RPMI7951 (cell line): ENCODE results near the gene P2RY14. TPM values are rescaled to one million over a fixed set of nuclear protein-coding genes. Genes with fewer than 3 reads are reported as not detected.

ENCODE experiments used
- DNase-seq: peaks from one replicate; pipeline ENCODE4 v3.0.0-alpha.2; 2012; ENCODE audit warnings: low read depth
- total RNA-seq: library from RNA; depleted of rRNA; stranded (reverse); fragments of >200 nt; shearing (Covaris generic); gene quantifications from 2 replicates; pipeline ENCODE4 v1.2.3, GENCODE V29; 2014; rRNA removed

P2RY14 gene
- total RNA-seq, 1 experiment from 2014 or later = not detected

DNA sequence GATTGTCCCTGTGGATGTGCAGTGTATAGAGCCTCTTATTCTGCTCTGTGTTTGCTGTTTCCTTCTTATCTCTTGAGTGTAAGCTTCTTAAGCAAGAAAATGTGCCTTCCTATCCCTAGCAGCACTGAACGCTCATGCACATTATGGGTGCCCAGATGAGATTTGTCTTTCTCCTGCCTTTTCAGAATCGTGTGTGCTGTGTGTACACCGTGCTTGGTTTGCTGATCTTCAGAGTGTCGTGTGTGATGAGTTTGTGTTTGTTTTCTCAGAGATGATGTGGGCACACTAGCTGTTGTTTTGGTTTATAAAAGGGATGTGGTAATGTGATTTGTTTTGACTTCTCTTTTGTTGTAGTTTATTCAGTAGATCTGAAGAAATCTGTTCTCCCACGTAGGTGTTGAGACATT is 95.1 kb downstream of the P2RY14 start:
- DNase-seq = no peak

DNA sequence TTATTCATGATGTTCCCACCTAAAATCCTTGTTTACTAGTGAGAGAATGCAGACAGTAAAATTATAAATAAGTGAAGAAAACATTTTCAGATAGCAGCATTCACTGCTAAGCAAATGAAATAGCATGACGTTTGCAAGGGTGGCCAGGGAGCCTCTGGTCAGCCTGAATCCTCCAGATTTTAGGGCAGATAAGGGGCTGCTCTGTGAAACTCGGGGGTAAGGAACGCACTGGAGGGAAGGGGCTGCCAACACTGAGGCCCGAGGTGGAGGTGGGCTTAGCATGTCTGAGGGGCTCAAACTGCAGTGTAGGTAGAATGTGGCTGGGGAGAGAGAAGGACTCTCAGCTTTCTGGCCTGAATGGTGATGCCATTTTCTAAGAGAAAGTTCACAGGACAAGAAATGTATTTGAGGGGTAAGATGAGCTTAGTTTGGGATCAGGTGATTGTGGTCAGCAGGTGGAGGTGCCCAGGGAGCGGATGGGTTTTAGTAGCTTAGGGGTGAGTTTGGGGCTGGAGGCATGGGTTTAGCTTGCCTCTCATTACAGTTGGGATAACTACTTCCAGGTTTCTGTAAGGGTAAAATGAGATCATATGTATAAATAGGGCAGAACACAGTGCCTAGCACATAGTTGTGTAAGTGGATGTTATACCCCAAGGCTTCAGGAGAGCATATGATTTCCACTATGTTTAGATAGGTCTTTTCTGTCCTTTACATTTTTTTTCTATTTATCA is 95.8 kb downstream of the P2RY14 start:
- no peak for DNase-seq

DNA sequence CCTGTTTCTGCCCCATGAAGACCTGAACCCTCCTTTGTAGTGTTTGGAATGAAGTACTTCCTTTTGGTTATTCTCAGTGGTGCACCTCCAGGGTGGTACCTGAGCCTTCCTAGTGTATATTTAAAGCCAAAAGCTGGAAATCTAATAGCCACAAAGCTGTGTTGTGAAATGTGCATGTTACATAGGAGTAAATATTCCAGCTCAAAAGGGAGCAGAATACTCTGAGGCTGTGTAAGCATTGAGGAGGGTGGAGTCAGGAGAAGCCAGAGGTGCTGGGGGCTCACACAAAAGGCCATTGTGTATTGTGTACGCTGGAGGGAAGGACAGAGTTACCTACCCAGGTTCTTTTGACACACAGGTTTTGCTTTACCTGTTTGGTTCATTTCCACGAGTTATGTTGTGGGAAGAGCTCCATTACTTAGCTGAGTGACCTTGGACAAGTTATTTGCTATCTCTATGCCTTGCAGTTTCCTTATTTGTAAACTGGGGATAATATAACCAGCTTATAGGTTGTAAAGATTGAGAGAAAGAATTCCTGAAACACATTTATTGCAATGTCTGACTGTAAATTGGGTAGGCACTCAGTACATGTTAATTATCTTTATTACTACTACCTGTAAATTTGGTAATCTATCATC is 100.0 kb downstream of the P2RY14 start:
- no peak for DNase-seq

DNA sequence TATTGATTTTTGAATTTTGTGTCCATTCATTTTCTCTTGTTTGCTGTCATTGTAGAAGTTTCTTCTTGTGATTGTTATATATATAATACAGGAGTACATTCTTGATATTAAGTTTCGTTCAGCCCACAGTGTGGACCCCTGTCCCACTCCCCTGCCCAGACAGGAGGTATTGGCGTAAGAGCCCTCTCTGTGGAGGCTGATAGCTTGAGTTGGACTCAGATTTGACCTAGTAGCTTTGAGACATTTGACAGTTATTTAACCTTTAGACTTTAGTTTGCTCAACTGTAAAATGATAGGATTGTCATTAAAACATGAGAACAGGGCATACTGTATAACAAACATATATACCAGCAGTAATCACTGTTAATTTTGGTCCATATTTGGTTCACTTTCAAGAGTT is 102.4 kb downstream of the P2RY14 start:
- DNase-seq = no peak

DNA sequence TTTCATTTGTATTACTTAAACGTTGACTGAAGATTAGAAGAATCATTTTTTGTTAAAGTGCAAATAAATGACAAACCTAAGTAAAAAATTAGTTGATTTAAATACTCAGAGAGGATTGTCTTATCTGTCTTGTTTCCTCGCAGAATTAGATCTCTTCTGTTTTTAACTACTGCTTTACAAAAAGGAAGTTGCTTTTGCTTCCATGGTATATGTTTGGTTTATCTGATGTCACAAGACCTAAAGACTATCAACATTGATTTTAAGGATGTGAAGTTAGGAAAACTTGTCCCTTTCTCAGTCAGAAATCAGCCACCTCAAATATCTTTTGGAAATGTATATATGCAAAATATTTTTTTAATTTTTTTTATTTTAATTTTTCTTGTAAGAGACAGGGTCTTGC is 104.0 kb downstream of the P2RY14 start:
- no peak for DNase-seq

DNA sequence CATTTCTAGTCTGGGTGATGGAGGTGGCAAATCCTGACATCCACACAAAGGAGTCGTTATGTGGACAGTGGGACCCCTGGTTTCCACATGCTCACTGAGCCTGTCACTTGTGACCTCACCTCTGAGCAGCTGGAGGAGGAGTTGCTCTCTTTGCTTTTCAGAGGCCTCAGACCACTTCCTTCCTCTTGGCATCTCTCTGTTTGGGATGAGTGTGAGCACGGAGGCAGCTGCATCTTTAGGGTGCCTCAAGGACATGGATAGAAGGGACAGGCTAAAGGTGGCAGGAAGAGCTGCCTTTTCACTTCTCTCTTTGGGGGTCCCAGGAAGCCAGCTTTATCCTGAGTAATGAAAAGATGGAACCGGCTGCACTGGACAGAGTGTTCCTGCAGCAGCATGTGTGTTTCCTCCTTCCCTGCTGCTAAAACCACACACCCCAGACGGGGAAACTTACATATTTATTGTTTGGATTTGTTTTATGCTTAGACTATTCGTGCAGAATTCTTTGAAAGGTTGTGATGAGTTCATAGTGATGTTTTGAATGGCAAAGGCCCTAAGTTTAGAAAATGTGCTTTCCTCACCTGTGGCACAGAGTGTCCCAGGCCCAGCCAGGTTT is 107.1 kb downstream of the P2RY14 start:
- no peak for DNase-seq

DNA sequence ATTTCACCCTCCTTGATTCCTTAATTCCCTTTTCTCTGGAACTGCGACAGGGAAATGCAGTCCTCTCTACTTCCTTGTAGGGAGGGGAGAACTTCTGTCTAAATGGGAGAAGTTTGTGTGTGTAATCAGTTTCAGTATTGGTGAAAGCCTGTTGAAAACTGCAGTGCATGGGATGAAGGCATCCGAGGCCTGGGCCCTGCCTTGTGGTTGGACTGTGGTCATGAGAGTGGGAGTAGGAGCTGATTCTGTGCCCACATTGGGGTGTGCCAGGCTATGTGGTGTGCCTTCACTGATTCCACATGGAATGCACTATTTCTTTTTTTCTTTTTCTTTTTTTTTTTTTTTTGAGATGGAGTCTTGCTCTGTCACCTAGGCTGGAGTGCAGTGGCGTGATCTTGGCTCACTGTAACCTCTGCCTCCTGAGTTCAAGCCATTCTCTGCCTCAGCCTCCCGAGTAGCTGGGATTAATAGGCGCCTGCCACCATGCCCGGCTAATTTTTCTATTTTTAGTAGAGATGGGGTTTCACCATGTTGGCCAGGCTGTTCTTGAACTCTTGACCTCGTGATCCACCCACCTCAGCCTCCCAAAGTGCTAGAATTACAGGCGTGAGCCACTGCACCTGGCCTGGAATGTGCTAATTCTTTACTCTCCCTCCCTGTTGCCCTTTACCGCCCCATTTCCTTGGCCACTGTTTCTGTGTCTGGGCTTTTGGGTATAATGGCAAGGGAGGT is 108.2 kb downstream of the P2RY14 start:
- peak; percentile 33 for DNase-seq

DNA sequence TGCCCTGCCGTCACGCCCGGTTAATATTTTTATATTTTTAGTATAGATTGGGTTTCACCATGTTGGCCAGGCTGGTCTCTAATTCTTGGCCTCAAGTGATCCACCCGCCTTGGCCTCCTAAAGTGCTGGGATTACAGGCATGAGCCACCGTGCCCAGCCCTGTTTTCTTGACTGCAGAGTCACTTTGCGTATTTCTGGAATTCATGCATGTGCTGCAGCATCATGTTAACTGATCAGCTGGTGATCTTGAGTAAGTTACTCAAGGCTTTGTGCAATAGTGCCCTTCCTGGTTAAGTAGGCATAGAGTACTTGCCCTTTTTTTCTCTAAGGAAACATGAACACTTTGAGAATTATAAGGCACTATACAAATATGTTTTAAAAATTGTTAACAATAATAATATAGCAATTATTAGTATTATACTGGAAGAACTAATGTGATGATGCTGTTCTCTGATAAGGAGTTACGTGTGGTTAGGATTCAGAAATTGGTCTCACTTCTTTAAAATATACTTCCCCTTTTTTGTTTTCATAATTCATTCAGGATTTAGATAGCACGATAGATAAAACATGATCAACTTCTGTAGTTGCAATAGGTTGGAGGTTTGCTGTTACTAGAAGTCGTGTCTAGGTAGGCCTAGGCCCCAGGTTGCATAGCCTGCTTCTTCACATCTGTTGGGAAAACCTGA is 108.9 kb downstream of the P2RY14 start:
- DNase-seq = no peak

DNA sequence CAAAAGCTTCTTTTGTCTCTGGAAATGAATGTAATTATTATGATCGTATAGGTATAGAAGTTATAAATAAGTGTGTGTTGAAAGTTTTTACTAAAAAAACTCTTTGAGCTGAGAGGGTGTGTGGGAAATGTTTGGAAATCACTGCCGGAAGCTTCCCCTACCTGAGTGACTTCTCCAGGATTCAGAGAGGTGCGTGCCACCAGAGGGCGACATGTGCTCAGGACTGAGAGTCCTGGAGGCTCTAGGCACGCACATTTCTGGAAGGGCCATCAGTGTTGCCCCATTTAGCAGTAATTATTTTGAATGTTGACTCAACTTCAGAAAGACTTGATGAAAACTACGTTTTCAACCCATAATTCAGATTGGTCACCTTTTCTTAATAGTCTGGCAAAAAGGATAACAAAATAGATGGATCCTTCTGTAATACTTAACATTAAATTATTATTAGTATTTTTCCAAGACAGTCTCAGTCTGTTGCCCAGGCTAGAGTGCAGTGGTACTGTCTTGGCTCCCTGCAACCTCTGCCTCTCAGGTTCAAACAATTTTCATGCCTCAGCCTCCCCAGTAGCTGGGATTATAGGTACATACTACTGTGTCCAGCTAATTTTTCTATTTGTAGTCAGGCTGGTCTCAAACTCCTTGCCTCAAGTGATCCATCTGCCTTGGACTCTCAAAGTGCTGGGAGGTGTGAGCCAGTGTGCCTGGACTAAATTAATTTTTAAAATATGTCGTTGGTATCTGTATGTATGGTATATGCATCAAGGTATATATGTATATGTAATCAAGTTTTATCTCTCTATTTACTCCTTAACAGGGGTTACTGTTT is 109.9 kb downstream of the P2RY14 start:
- peak; percentile 42 for DNase-seq

DNA sequence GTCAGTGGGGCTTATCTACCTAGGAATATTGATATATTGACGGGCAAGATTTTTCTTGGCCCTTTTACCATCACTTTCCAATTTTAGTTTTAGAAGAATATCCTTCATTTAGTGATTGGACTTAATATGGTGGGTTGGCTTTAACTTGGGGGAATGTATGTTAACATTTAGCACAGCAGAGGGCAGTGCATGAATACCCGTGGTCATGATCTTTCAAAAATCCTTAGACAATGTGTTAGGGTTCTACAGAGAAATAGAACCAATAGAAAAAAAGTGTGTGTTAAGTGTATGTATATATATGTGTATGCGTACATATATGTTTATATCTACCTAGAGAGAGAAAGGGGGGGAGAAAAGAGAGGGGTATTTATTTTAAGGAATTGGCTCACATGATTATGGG is 112.2 kb downstream of the P2RY14 start:
- no peak for DNase-seq

DNA sequence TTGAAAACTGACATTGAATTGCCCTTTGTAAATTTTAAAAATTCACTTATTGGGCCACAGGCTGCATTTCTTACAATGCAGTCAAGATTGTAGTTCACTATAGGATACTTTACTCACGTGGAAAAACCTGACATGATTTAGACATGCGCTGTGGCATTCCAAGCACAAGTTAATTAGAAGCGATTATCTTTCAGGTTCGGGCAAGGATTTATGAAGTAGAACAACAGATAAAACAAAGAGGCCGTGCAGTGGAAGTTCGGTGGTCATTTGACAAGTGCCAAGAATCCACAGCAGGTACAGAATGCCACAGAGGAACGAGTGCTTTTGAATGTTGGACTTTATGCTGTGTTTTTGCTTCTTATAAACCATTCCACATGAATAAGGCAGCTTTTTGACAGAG is 113.1 kb downstream of the P2RY14 start:
- DNase-seq = no peak

Other genes with a start within 250 kb of the P2RY14 start
- 0.10 and 0.12 TPM in 2 replicates for gene MED12L, start 192.9 kb downstream of the P2RY14 start, total RNA-seq
- not detected in 2 replicates for gene GPR171, start 75.3 kb downstream of the P2RY14 start, total RNA-seq
- not detected in 2 replicates for gene GPR87, start 38.3 kb upstream of the P2RY14 start, total RNA-seq
- not detected in 2 replicates for gene P2RY13, start 51.0 kb upstream of the P2RY14 start, total RNA-seq
- not detected in 2 replicates for gene P2RY12, start 106.2 kb upstream of the P2RY14 start, total RNA-seq
- 0.36 and 0.59 TPM in 2 replicates for gene IGSF10, start 182.5 kb upstream of the P2RY14 start, total RNA-seq